ENCODE results near the gene ARX. TPM values are rescaled to one million over a fixed set of nuclear protein-coding genes. Genes with fewer than 3 reads are reported as not detected.

ARX gene
- total RNA-seq, 1 donor from 2014 or later: 0.53 TPM

- intact Hi-C loops (cut with DNase I): no loop called here
- Histone ChIP-seq H3K36me3 (no peaks in the 10 kb centered on the region), H3K27me3 (ENCODE audit: low read depth) (peaks cover 23% of the 10 kb centered on the region), H3K4me1 (no peaks in the 10 kb centered on the region), H3K27ac (no peak overlapping the region), H3K9me3 (no peaks in the 10 kb centered on the region), H3K4me3 (no peak overlapping the region)
- no peak for ATAC-seq
- DNase-seq: no peak
- TF ChIP-seq CTCF (IDR thresholded peaks at IDR 0.05): no peak
Observed at GRCh38 chrX:25026576-25026975, 10.8 kb upstream of the ARX start.

GRCh38 chrX:25025615-25026014, 9.8 kb upstream of the ARX start:
- peaks cover 7% of the 10 kb centered on the region for H3K4me1 ChIP-seq
- TF ChIP-seq CTCF (IDR thresholded peaks at IDR 0.05): no peak
- ATAC-seq (no peak), DNase-seq (no peak)
- peaks cover 32% of the 10 kb centered on the region for H3K27me3 ChIP-seq (ENCODE audit: low read depth)
- no peak overlapping the region for H3K4me3 ChIP-seq
- no peaks in the 10 kb centered on the region for H3K36me3 ChIP-seq
- no peak overlapping the region for H3K27ac ChIP-seq
- H3K9me3 ChIP-seq: no peaks in the 10 kb centered on the region
- intact Hi-C loops (cut with DNase I): no loop called here

GRCh38 chrX:25023908-25024307, 8.1 kb upstream of the ARX start:
- Histone ChIP-seq H3K4me1 (peaks cover 10% of the 10 kb centered on the region), H3K36me3 (no peaks in the 10 kb centered on the region), H3K9me3 (no peaks in the 10 kb centered on the region), H3K27ac (no peak overlapping the region), H3K27me3 (ENCODE audit: low read depth) (peaks cover 49% of the 10 kb centered on the region), H3K4me3 (no peak overlapping the region)
- ATAC-seq (no peak), DNase-seq (no peak)
- no peak for TF ChIP-seq CTCF (IDR thresholded peaks at IDR 0.05)
- intact Hi-C loops (cut with DNase I): no loop called here

- ATAC-seq (no peak), DNase-seq (no peak)
- no peak overlapping the region for H3K4me3 ChIP-seq
- H3K4me1 ChIP-seq: peaks cover 10% of the 10 kb centered on the region
- H3K27me3 ChIP-seq (ENCODE audit: low read depth): peaks cover 61% of the 10 kb centered on the region
- no peaks in the 10 kb centered on the region for H3K36me3 ChIP-seq
- intact Hi-C loops (cut with DNase I): no loop called here
- no peak for TF ChIP-seq CTCF (IDR thresholded peaks at IDR 0.05)
- H3K9me3 ChIP-seq: no peaks in the 10 kb centered on the region
- H3K27ac ChIP-seq: no peak overlapping the region
Observed at GRCh38 chrX:25022499-25023325, 6.9 kb upstream of the ARX start.

GRCh38 chrX:25020905-25021449, 5.2 kb upstream of the ARX start:
- Histone ChIP-seq H3K27me3 (ENCODE audit: low read depth) (peaks cover 77% of the 10 kb centered on the region), H3K4me1 (peaks cover 10% of the 10 kb centered on the region), H3K27ac (no peak overlapping the region), H3K4me3 (no peak overlapping the region), H3K36me3 (no peaks in the 10 kb centered on the region), H3K9me3 (no peaks in the 10 kb centered on the region)
- peak; percentile 55 to 67 for ATAC-seq
- DNase-seq: no peak
- peak; percentile 46 for TF ChIP-seq CTCF (IDR thresholded peaks at IDR 0.05)
- intact Hi-C loops (cut with DNase I): no loop called here

Data from lower lobe of right lung (tissue), 2 donors.